ENCODE measurements around the gene ATP10A. TPM values are rescaled to one million over a fixed set of nuclear protein-coding genes. Genes with fewer than 3 reads are reported as not detected.

ATP10A gene
- total RNA-seq, 1 experiment from 2014 or later: not detected

- ChIA-PET POLR2A (no interaction called here), CTCF (no interaction called here)
- DNase-seq (ENCODE audit: unreplicated experiment): no peak
- Mint-ChIP-seq H3K9me3 (ENCODE audit: unreplicated experiment) (peaks cover 37% of the 10 kb centered on the region), H3K27me3 (ENCODE audit: insufficient read depth, unreplicated experiment) (no peaks in the 10 kb centered on the region), H3K4me1 (ENCODE audit: insufficient read depth, unreplicated experiment) (no peaks in the 10 kb centered on the region), H3K4me3 (ENCODE audit: unreplicated experiment) (no peak overlapping the region), H3K27ac (ENCODE audit: low read depth, unreplicated experiment) (no peak overlapping the region), H3K36me3 (ENCODE audit: insufficient read depth, unreplicated experiment) (no peaks in the 10 kb centered on the region)
- TF ChIP-seq, protein P1, sequence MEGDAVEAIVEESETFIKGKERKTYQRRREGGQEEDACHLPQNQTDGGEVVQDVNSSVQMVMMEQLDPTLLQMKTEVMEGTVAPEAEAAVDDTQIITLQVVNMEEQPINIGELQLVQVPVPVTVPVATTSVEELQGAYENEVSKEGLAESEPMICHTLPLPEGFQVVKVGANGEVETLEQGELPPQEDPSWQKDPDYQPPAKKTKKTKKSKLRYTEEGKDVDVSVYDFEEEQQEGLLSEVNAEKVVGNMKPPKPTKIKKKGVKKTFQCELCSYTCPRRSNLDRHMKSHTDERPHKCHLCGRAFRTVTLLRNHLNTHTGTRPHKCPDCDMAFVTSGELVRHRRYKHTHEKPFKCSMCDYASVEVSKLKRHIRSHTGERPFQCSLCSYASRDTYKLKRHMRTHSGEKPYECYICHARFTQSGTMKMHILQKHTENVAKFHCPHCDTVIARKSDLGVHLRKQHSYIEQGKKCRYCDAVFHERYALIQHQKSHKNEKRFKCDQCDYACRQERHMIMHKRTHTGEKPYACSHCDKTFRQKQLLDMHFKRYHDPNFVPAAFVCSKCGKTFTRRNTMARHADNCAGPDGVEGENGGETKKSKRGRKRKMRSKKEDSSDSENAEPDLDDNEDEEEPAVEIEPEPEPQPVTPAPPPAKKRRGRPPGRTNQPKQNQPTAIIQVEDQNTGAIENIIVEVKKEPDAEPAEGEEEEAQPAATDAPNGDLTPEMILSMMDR (IDR thresholded peaks at IDR 0.05; ENCODE audit: unreplicated experiment): no peak
- BruUV-seq (replicated peaks): no TSS peak
- intact Hi-C loops (cut with micrococcal nuclease): no loop called here
These were observed 120.9 kb downstream of the ATP10A start for GRCh38 chr15:25742041-25742730.

- H3K4me3 Mint-ChIP-seq (ENCODE audit: unreplicated experiment): no peak overlapping the region
- H3K9me3 Mint-ChIP-seq (ENCODE audit: unreplicated experiment): peaks cover 37% of the 10 kb centered on the region
- ChIA-PET CTCF (no interaction called here), POLR2A (no interaction called here)
- H3K4me1 Mint-ChIP-seq (ENCODE audit: insufficient read depth, unreplicated experiment): no peaks in the 10 kb centered on the region
- BruUV-seq (replicated peaks): no TSS peak
- no peaks in the 10 kb centered on the region for H3K27me3 Mint-ChIP-seq (ENCODE audit: insufficient read depth, unreplicated experiment)
- H3K36me3 Mint-ChIP-seq (ENCODE audit: insufficient read depth, unreplicated experiment): no peaks in the 10 kb centered on the region
- TF ChIP-seq, protein P1 (IDR thresholded peaks at IDR 0.05; ENCODE audit: unreplicated experiment): no peak
- H3K27ac Mint-ChIP-seq (ENCODE audit: low read depth, unreplicated experiment): no peak overlapping the region
- DNase-seq (ENCODE audit: unreplicated experiment): no peak
- intact Hi-C loops (cut with micrococcal nuclease): no loop called here
These were observed 121.9 kb downstream of the ATP10A start for GRCh38 chr15:25741256-25741580.

- intact Hi-C loops (cut with micrococcal nuclease): no loop called here
- H3K9me3 Mint-ChIP-seq (ENCODE audit: unreplicated experiment): peaks cover 34% of the 10 kb centered on the region
- H3K4me3 Mint-ChIP-seq (ENCODE audit: unreplicated experiment): no peak overlapping the region
- POLR2A ChIA-PET: no interaction called here
- no peaks in the 10 kb centered on the region for H3K4me1 Mint-ChIP-seq (ENCODE audit: insufficient read depth, unreplicated experiment)
- DNase-seq (ENCODE audit: unreplicated experiment): no peak
- CTCF ChIA-PET: no interaction called here
- H3K27me3 Mint-ChIP-seq (ENCODE audit: insufficient read depth, unreplicated experiment): no peaks in the 10 kb centered on the region
- TF ChIP-seq, protein P1 (IDR thresholded peaks at IDR 0.05; ENCODE audit: unreplicated experiment): no peak
- no peaks in the 10 kb centered on the region for H3K36me3 Mint-ChIP-seq (ENCODE audit: insufficient read depth, unreplicated experiment)
- H3K27ac Mint-ChIP-seq (ENCODE audit: low read depth, unreplicated experiment): no peak overlapping the region
- no TSS peak for BruUV-seq (replicated peaks)
These were observed 122.5 kb downstream of the ATP10A start for GRCh38 chr15:25740383-25741255.

GRCh38 chr15:25739687-25740121, 123.4 kb downstream of the ATP10A start:
- Mint-ChIP-seq H3K27ac (ENCODE audit: low read depth, unreplicated experiment) (no peak overlapping the region), H3K4me1 (ENCODE audit: insufficient read depth, unreplicated experiment) (no peaks in the 10 kb centered on the region), H3K27me3 (ENCODE audit: insufficient read depth, unreplicated experiment) (no peaks in the 10 kb centered on the region), H3K4me3 (ENCODE audit: unreplicated experiment) (no peak overlapping the region), H3K9me3 (ENCODE audit: unreplicated experiment) (peaks cover 32% of the 10 kb centered on the region), H3K36me3 (ENCODE audit: insufficient read depth, unreplicated experiment) (no peaks in the 10 kb centered on the region)
- DNase-seq (ENCODE audit: unreplicated experiment): no peak
- intact Hi-C loops (cut with micrococcal nuclease): no loop called here
- ChIA-PET CTCF (no interaction called here), POLR2A (no interaction called here)
- TF ChIP-seq, protein P1 (IDR thresholded peaks at IDR 0.05; ENCODE audit: unreplicated experiment): no peak
- BruUV-seq (replicated peaks): no TSS peak
